Heart right ventricle (tissue), 16 donors: Measurements from ENCODE around the gene UBE3A. TPM values are rescaled to one million over a fixed set of nuclear protein-coding genes. Genes with fewer than 3 reads are reported as not detected.

Experiments used
- ATAC-seq, 8 donors: fragments of 200-7000 bp; cut with Tn5 transposase; one replicate each; pipeline ENCODE4 v1.9.1; 2020; ENCODE audit warnings: mild to moderate bottlenecking in 8 of 8, moderate library complexity in 8 of 8, moderate number of reproducible peaks in 1 of 8
- DNase-seq, 2 donors: peaks; one replicate each; pipeline ENCODE4 v3.0.0-alpha.2; 2020
- H3K27ac ChIP-seq, 10 donors: fragments of 200-600 bp; sonication (generic) in 2 of 10; one replicate each; pipeline versions ENCODE4 v1.5.0 to v1.8.0; 2020 to 2022; ENCODE audit warnings: mild to moderate bottlenecking in 3 of 10
- H3K27me3 ChIP-seq, 7 donors: fragments of 200-600 bp; one replicate each; pipeline ENCODE4 v1.8.0; 2021 to 2022; ENCODE audit warnings: mild to moderate bottlenecking in 2 of 7
- H3K36me3 ChIP-seq, 9 donors: fragments of 200-600 bp; sonication (generic) in 1 of 9; one replicate each; pipeline versions ENCODE4 v1.5.0 to v1.8.0; 2020 to 2022; ENCODE audit warnings: mild to moderate bottlenecking in 2 of 9
- H3K4me1 ChIP-seq, 9 donors: fragments of 200-600 bp; sonication (generic) in 1 of 9; one replicate each; pipeline versions ENCODE4 v1.5.0 to v1.8.0; 2020 to 2022; ENCODE audit warnings: mild to moderate bottlenecking in 4 of 9
- H3K4me3 ChIP-seq, 10 donors: fragments of 200-600 bp; sonication (generic) in 2 of 10; one replicate each; pipeline versions ENCODE4 v1.5.0 to v1.8.0; 2020 to 2022; ENCODE audit warnings: mild to moderate bottlenecking in 7 of 10, moderate library complexity in 2 of 10
- H3K9me3 ChIP-seq, 11 donors: fragments of 200-600 bp in 10 of 11; sonication (generic) in 2 of 11; one replicate each; pipeline versions ENCODE4 v1.5.0 to v1.8.0; 2013 to 2022; ENCODE audit warnings: mild to moderate bottlenecking in 2 of 11, control low read depth in 1 of 11, moderate library complexity in 1 of 11
- CTCF ChIP-seq, 9 donors: fragments of 200-600 bp; sonication (generic) in 2 of 9; IDR thresholded peaks; one replicate each; pipeline versions ENCODE4 v1.5.0 to v1.8.0; 2021 to 2022; ENCODE audit warnings: antibody characterized with exemption in 9 of 9, mild to moderate bottlenecking in 5 of 9, moderate library complexity in 1 of 9
- WGBS, 2 donors: extraction: QIAGEN DNeasy Blood & Tissue Kit; methylation state at CpG; one replicate each; pipeline ENCODE4 v1.1.7; 2013; ENCODE audit warnings: inconsistent platforms in 1 of 2; 5-methylcytosine and 5-hydroxymethylcytosine counted together
- intact Hi-C, 10 donors: fragments of 100-400 bp; cut with DNase I; formaldehyde crosslinking; loops; one replicate each; pipeline versions ENCODE4 v1.11.1 to v1.14.2; 2022
- polyA plus RNA-seq, 2 donors: library from polyadenylated mRNA; stranded (reverse); fragments of 200-250 nt; gene quantifications; one replicate each; pipeline ENCODE4 v1.2.3, GENCODE V29; 2013
- total RNA-seq, 10 donors: library from RNA; stranded (reverse); fragmentation: NEBNext Ultra II Directional in 3 of 10; extraction: Animal tissue kit (Norgen Biotek cat#: 25700) in 3 of 10; gene quantifications; one replicate each; pipeline versions ENCODE4 v1.2.1 to v1.2.4, GENCODE V29; 2021 to 2023
- donor health status: Arrhythmogenic right ventricular cardiomyopathy.
- donor health status: ischemic (EF 13 %, LVEDD 7.1; RV severe dilation, severe dysfunction).
- donor health status: healthy with polysubstance abuse.
- donor health status: DM: no; HTN: yes; CAD: no.
- donor health status: DM: no; HTN: no; CAD: no.
- donor health status: ischemic (EF 25% LVEDD 6.9; RV normal size, moderate dysfunction).
- donor health status: ischemic (EF 25% LVEDD 5.7; RV mildly dilated, moderate dysfunction).
- donor health status: healthy.
- donor health status: DM: yes; HTN: yes; CAD: no.
- donor health status: Ischemic cardiomyopathy.
- donor health status: ischemic (EF 35%, LVEDD 5.7; RV mildly dilated, moderate dysfunction).
- donor health status: nonischemic (EF 11% LVEDD 7.7; RV severe dilation, severe dysfunction).
- donor health status: DM: yes; HTN: yes; CAD: no.
- donor health status: PGD.
- donor health status: ischemic (EF 29% LVEDD 5.4; RV normal size, mild dysfunction).
- donor health status: nonischemic (EF 23%, LVEDD 6.1; RV moderate dilation, normal function).

UBE3A gene
- total and polyA plus RNA-seq, 12 donors = 24.2 to 146 (median 108) TPM

- Histone ChIP-seq H3K27ac (peak overlapping the region in 1 of 10 donors; percentile 12), H3K36me3 (peaks cover 0 to 46% (median 11%) of the 10 kb centered on the region in 9 donors), H3K4me1 (peaks cover 3 to 70% (median 49%) of the 10 kb centered on the region in 9 donors), H3K4me3 (no peak overlapping the region), H3K9me3 (peaks cover 0 to 6% (median 0%) of the 10 kb centered on the region in 11 donors), H3K27me3 (no peaks in the 10 kb centered on the region)
- no peak for TF ChIP-seq CTCF (IDR thresholded peaks at IDR 0.05)
- intact Hi-C loops = loop anchor here in 2 of 10 donors (2.0 to 10.0 kb wide), 3 partner anchors 21 to 53 kb away; no protein-coding TSS in a partner anchor
- no peak for DNase-seq
- peak in 2 of 8 donors; percentile 25 to 41 for ATAC-seq
- 64 to 70% methylated on average over 4 of the region's 4 CpGs for WGBS, 2 donors
Measured at GRCh38 chr15:25407950-25408349, 30.9 kb downstream of the UBE3A start.

- Histone ChIP-seq H3K9me3 (peaks cover 0 to 17% (median 6%) of the 10 kb centered on the region in 11 donors), H3K27me3 (no peaks in the 10 kb centered on the region), H3K36me3 (peaks cover 0 to 57% (median 21%) of the 10 kb centered on the region in 9 donors), H3K4me3 (no peak overlapping the region), H3K4me1 (peaks cover 3 to 59% (median 50%) of the 10 kb centered on the region in 9 donors), H3K27ac (no peak overlapping the region)
- intact Hi-C loops = loop anchor here in 2 of 10 donors (5.0 to 10.0 kb wide), 2 partner anchors 45 to 52 kb away; no protein-coding TSS in a partner anchor
- DNase-seq (no peak), ATAC-seq (no peak)
- TF ChIP-seq CTCF (IDR thresholded peaks at IDR 0.05) = no peak
- 45 to 58% methylated on average over 1 of the region's 1 CpG for WGBS, 2 donors
Measured at GRCh38 chr15:25406846-25407245, 32.0 kb downstream of the UBE3A start.

- H3K4me3 ChIP-seq = no peak overlapping the region
- intact Hi-C loops = loop anchor here in 2 of 10 donors (5.0 to 10.0 kb wide), 2 partner anchors 44 to 51 kb away; no protein-coding TSS in a partner anchor
- no peak for TF ChIP-seq CTCF (IDR thresholded peaks at IDR 0.05)
- H3K27ac ChIP-seq = no peak overlapping the region
- H3K4me1 ChIP-seq = peaks cover 3 to 54% (median 44%) of the 10 kb centered on the region in 9 donors
- peaks cover 0 to 63% (median 26%) of the 10 kb centered on the region in 9 donors for H3K36me3 ChIP-seq
- DNase-seq (no peak), ATAC-seq (no peak)
- no peaks in the 10 kb centered on the region for H3K27me3 ChIP-seq
- peaks cover 0 to 23% (median 12%) of the 10 kb centered on the region in 11 donors for H3K9me3 ChIP-seq
- 89 to 96% methylated on average over 1 of the region's 1 CpG for WGBS, 2 donors
Measured at GRCh38 chr15:25406261-25406660, 32.6 kb downstream of the UBE3A start.

GRCh38 chr15:25403771-25404170 lies 35.1 kb downstream of the UBE3A start:
- H3K27me3 ChIP-seq = no peaks in the 10 kb centered on the region
- no peak for DNase-seq
- H3K27ac ChIP-seq = no peak overlapping the region
- ATAC-seq = no peak
- H3K9me3 ChIP-seq = peaks cover 0 to 27% (median 14%) of the 10 kb centered on the region in 11 donors
- WGBS, 2 donors = 91 to 97% methylated on average over 2 of the region's 2 CpGs
- H3K4me1 ChIP-seq = peaks cover 0 to 36% (median 19%) of the 10 kb centered on the region in 9 donors
- H3K36me3 ChIP-seq = peaks cover 0 to 66% (median 26%) of the 10 kb centered on the region in 9 donors
- TF ChIP-seq CTCF (IDR thresholded peaks at IDR 0.05) = no peak
- intact Hi-C loops = loop anchor here in 2 of 10 donors (5.0 to 10.0 kb wide), 2 partner anchors 49 to 56 kb away; no protein-coding TSS in a partner anchor
- no peak overlapping the region for H3K4me3 ChIP-seq
